NCI-H2107 treated with DMSO at 0.1 percent for 48 hours (cell line): ENCODE results near the gene FCHO2.
"Not testable (repeated sequence)": the region's sequence is repeated elsewhere in the genome, so short reads cannot be mapped to it uniquely, and the experiment has no call there.

Experiments used
- DNase-seq: peaks from one replicate; lab custom pipeline; 2025; ENCODE audit not compliant: unreplicated experiment; lab: John Stamatoyannopoulos, UW

The FCHO2 gene

GRCh38 chr5:72955768-72956323 lies at the start of gene FCHO2:
TSS of gene FCHO2 (plus strand) at chr5:72956041. CDS start at chr5:72956097, 56 bp downstream.
- DNase-seq, result peak; percentile 71

GRCh38 chr5:72906806-72907205 lies 49.0 kb upstream of the FCHO2 start:
- DNase-seq, result no peak

- DNase-seq, result no peak
These were observed 47.2 kb upstream of the FCHO2 start for GRCh38 chr5:72908664-72909063.

GRCh38 chr5:72917371-72917776 lies 38.5 kb upstream of the FCHO2 start:
- no peak for DNase-seq

- peak; percentile 41 for DNase-seq
These were observed 34.9 kb upstream of the FCHO2 start for GRCh38 chr5:72920690-72921502.

- DNase-seq, result no peak
These were observed 34.0 kb upstream of the FCHO2 start for GRCh38 chr5:72921886-72922285.

- no peak for DNase-seq
These were observed 33.4 kb upstream of the FCHO2 start for GRCh38 chr5:72922422-72922821.

GRCh38 chr5:72925336-72926010 lies 30.4 kb upstream of the FCHO2 start:
- DNase-seq, result no peak

GRCh38 chr5:72932686-72933085 lies 23.2 kb upstream of the FCHO2 start:
- not testable (repeated sequence) for DNase-seq

- DNase-seq, result not testable (repeated sequence)
These were observed 20.7 kb upstream of the FCHO2 start for GRCh38 chr5:72934953-72935725.

- DNase-seq, result no peak
These were observed 18.9 kb upstream of the FCHO2 start for GRCh38 chr5:72936893-72937292.

GRCh38 chr5:72937517-72938061 lies 18.3 kb upstream of the FCHO2 start:
- DNase-seq, result no peak

- DNase-seq, result no peak
These were observed 17.6 kb upstream of the FCHO2 start for GRCh38 chr5:72938206-72938605.

- DNase-seq, result no peak
These were observed 15.8 kb upstream of the FCHO2 start for GRCh38 chr5:72940082-72940481.

GRCh38 chr5:72943307-72943706 lies 12.5 kb upstream of the FCHO2 start:
- DNase-seq, result no peak

- no peak for DNase-seq
These were observed 8.3 kb upstream of the FCHO2 start for GRCh38 chr5:72947498-72947897.

- DNase-seq, result no peak
These were observed 6.4 kb upstream of the FCHO2 start for GRCh38 chr5:72949481-72949880.

- DNase-seq, result no peak
These were observed 4.0 kb upstream of the FCHO2 start for GRCh38 chr5:72951671-72952468.

- DNase-seq, result no peak
These were observed 1.5 kb upstream of the FCHO2 start for GRCh38 chr5:72954389-72954788.

- DNase-seq, result no peak
These were observed 586 bp upstream of the FCHO2 start for GRCh38 chr5:72955143-72955767.
